Measurements from ENCODE around the gene TRIM63.

DNA sequence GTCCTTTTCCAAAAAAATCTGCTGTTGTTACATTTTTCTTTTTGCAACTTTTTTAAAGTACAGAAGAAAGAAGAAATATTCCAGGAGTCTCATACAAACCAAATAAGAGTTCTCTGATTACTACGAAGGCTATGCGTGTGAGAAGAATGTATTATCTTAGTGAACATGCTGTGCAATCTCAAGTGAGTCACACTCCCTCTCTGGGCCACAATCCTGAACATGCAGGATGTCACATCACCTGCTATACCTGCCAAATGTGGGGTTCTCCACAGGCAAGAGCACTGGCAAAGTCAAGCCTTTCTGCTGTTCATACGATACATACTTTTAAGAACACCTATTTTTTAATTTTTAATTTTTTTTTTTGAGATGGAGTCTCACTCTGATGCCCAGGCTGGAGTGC lies 21.7 kb upstream of the TRIM63 start:
- no peak for TF ChIP-seq GATA3 (IDR thresholded peaks at IDR 0.05; ENCODE audit: low read depth, low read length)
- TF ChIP-seq GATA2 (IDR thresholded peaks at IDR 0.05; ENCODE audit: low read depth, low read length): no peak
